Measurements from ENCODE around the gene SPATA16.

DNA sequence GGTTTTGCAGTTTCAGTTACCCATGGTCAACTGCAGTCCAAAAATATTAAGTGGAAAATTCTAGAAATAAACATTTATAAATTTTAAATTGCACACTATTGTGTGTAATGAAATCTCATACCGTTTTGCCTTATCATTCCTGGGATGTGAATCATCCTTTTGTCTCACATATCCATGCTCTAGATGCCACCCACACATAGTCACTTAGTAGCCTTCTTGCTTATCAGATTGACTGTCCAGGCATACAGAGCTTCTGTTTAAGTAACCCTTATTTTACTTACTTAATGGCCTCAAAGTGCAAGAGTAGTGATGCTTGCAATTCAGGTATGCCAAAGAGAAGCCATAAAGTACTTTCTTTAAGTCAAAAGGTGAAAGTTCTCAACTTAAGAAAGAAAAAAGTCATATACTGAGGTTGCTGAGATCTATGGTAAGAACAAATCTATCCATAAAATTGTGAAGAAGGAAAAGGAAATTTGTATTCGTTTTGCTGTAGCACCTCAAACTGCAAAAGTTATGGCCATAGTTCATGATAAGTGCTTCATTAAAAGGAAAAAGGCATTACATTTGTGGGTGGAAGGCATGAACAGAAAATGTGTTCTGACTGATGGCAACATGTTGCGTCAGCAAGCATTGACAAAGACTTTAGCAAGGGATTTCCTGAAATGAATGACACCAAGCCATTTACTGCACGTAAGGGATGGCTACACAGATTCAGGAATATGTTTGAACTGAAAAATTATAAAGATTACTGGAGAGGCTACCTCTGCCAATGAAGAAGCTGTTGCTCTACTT lies 43.8 kb downstream of the SPATA16 start:
- TF ChIP-seq, protein P1, sequence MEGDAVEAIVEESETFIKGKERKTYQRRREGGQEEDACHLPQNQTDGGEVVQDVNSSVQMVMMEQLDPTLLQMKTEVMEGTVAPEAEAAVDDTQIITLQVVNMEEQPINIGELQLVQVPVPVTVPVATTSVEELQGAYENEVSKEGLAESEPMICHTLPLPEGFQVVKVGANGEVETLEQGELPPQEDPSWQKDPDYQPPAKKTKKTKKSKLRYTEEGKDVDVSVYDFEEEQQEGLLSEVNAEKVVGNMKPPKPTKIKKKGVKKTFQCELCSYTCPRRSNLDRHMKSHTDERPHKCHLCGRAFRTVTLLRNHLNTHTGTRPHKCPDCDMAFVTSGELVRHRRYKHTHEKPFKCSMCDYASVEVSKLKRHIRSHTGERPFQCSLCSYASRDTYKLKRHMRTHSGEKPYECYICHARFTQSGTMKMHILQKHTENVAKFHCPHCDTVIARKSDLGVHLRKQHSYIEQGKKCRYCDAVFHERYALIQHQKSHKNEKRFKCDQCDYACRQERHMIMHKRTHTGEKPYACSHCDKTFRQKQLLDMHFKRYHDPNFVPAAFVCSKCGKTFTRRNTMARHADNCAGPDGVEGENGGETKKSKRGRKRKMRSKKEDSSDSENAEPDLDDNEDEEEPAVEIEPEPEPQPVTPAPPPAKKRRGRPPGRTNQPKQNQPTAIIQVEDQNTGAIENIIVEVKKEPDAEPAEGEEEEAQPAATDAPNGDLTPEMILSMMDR (IDR thresholded peaks at IDR 0.05), result no peak
- TF ChIP-seq POLR2A (IDR thresholded peaks at IDR 0.05), result no peak

Measured in thyroid gland (tissue), 4 donors.